Neural progenitor cell (in vitro differentiated cells): ENCODE measurements around the gene FGD4. TPM values are rescaled to one million over a fixed set of nuclear protein-coding genes. Genes with fewer than 3 reads are reported as not detected.

ENCODE experiments used
- DNase-seq: peaks from one replicate; pipeline ENCODE4 v3.0.0-alpha.2; 2016; ENCODE audit warnings: low spot score
- H2AFZ ChIP-seq: fragments of 200-600 bp; sonication (generic); replicated peaks from 2 replicates; pipeline ENCODE4 v1.6.1; 2016; ENCODE audit warnings: antibody characterized with exemption
- H3F3A ChIP-seq: fragments of 200-600 bp; sonication (generic); 2 replicates; pipeline ENCODE4 v1.6.1; 2016; ENCODE audit warnings: antibody characterized with exemption, low read depth
- H3K27ac ChIP-seq: fragments of 200-600 bp; sonication (generic); 2 replicates; pipeline ENCODE4 v1.5.1; 2016; ENCODE audit warnings: mild to moderate bottlenecking
- H3K27me3 ChIP-seq: fragments of 200-600 bp; sonication (generic); 2 replicates; pipeline ENCODE4 v1.6.1; 2016; ENCODE audit warnings: mild to moderate bottlenecking, moderate library complexity
- H3K36me3 ChIP-seq: fragments of 200-600 bp; sonication (generic); 2 replicates; pipeline ENCODE4 v1.5.1; 2016
- H3K4me1 ChIP-seq: fragments of 200-600 bp; sonication (generic); 2 replicates; pipeline ENCODE4 v1.6.1; 2016; ENCODE audit warnings: mixed run types
- H3K4me2 ChIP-seq: fragments of 200-600 bp; sonication (generic); 2 replicates; pipeline ENCODE4 v1.6.1; 2016
- H3K4me3 ChIP-seq: fragments of 200-600 bp; sonication (generic); 2 replicates; pipeline ENCODE4 v1.5.1; 2016
- H3K79me2 ChIP-seq: fragments of 200-600 bp; sonication (generic); 2 replicates; pipeline ENCODE4 v1.6.1; 2016; ENCODE audit warnings: low read depth
- H3K9ac ChIP-seq: fragments of 200-600 bp; sonication (generic); 2 replicates; pipeline ENCODE4 v1.6.1; 2016
- H3K9me3 ChIP-seq: fragments of 200-600 bp; sonication (generic); 2 replicates; pipeline ENCODE4 v1.5.1; 2016; ENCODE audit warnings: low read depth
- H4K20me1 ChIP-seq: fragments of 200-600 bp; sonication (generic); 2 replicates; pipeline ENCODE4 v1.6.1; 2016; ENCODE audit warnings: low read depth
- H3K27ac Mint-ChIP-seq: 3 replicates; pipeline ENCODE4 v1.8.0; 2021; ENCODE audit warnings: mixed read lengths
- H3K27me3 Mint-ChIP-seq: 2 replicates; pipeline ENCODE4 v1.8.0; 2022; ENCODE audit warnings: low read depth, mild to moderate bottlenecking, inconsistent platforms, moderate library complexity, mixed read lengths; ENCODE audit not compliant: insufficient read depth
- H3K36me3 Mint-ChIP-seq: 3 replicates; pipeline ENCODE4 v1.8.0; 2021; ENCODE audit warnings: mixed read lengths
- H3K4me1 Mint-ChIP-seq: 3 replicates; pipeline ENCODE4 v1.8.0; 2021; ENCODE audit warnings: mixed read lengths
- H3K4me3 Mint-ChIP-seq: 3 replicates; pipeline ENCODE4 v1.8.0; 2021; ENCODE audit warnings: mild to moderate bottlenecking, moderate library complexity, mixed read lengths
- H3K9me3 Mint-ChIP-seq: 3 replicates; pipeline ENCODE4 v1.8.0; 2020; ENCODE audit warnings: mixed read lengths
- EZH2 ChIP-seq: fragments of 200-600 bp; sonication (generic); IDR thresholded peaks from 2 replicates; pipeline ENCODE4 v1.6.1; 2017; ENCODE audit warnings: antibody characterized with exemption, mild to moderate bottlenecking, moderate library complexity
- EZH2phosphoT487 ChIP-seq: fragments of 200-600 bp; sonication (generic); IDR thresholded peaks from 2 replicates; pipeline ENCODE4 v1.6.1; 2017; ENCODE audit warnings: antibody characterized with exemption
- total RNA-seq: library from RNA; depleted of rRNA; stranded (reverse); fragments of >200 nt; gene quantifications from 2 replicates; pipeline ENCODE4 v1.2.3, GENCODE V29; 2015; ENCODE audit warnings: low replicate concordance
- TF ChIP-seq, protein P1 (sequence below): fragments of 200-600 bp; sonication (generic); IDR thresholded peaks from 2 replicates; pipeline ENCODE4 v1.5.1; 2017; ENCODE audit warnings: antibody characterized with exemption, mild to moderate bottlenecking

The FGD4 gene
- total RNA-seq, 1 donor from 2014 or later = 41.4 TPM

DNA sequence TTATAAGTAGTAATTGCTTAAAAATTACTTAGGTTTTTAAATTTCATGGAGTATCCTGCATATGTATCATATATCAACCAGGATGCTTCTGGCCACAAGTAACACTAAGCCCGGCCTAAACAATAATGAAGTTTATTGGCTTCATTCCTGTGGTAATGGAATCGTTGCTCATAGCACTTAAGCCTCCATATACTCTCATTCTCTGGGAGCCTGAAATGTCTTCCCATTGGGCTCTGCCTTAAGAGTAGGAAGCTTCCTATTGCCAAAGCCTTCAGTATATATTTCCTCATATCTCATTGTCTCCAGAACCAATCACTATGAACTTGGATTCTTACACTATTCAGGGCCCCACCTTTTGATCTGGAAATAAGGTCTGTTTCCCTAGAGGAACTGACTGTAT lies 195.9 kb downstream of the FGD4 start:
- Mint-ChIP-seq H3K9me3 (peaks cover 4% of the 10 kb centered on the region), H3K27me3 (peaks cover 3% of the 10 kb centered on the region), H3K36me3 (peaks cover 35% of the 10 kb centered on the region), H3K4me1 (peaks cover 8% of the 10 kb centered on the region), H3K27ac (no peak overlapping the region), H3K4me3 (no peak overlapping the region)
- no peaks in the 10 kb centered on the region for H3F3A ChIP-seq
- H3K4me2 ChIP-seq = no peak overlapping the region
- peaks cover 7% of the 10 kb centered on the region for H4K20me1 ChIP-seq
- H3K79me2 ChIP-seq = peaks cover 12% of the 10 kb centered on the region
- peaks cover 5% of the 10 kb centered on the region for H3K4me1 ChIP-seq
- no peak overlapping the region for H3K4me3 ChIP-seq
- DNase-seq = no peak
- no peaks in the 10 kb centered on the region for H3K27me3 ChIP-seq
- H3K9ac ChIP-seq = no peak overlapping the region
- H3K27ac ChIP-seq = no peak overlapping the region
- peaks cover 11% of the 10 kb centered on the region for H3K36me3 ChIP-seq
- H3K9me3 ChIP-seq = no peaks in the 10 kb centered on the region
- H2AFZ ChIP-seq = no peak overlapping the region
- TF ChIP-seq, protein P1, sequence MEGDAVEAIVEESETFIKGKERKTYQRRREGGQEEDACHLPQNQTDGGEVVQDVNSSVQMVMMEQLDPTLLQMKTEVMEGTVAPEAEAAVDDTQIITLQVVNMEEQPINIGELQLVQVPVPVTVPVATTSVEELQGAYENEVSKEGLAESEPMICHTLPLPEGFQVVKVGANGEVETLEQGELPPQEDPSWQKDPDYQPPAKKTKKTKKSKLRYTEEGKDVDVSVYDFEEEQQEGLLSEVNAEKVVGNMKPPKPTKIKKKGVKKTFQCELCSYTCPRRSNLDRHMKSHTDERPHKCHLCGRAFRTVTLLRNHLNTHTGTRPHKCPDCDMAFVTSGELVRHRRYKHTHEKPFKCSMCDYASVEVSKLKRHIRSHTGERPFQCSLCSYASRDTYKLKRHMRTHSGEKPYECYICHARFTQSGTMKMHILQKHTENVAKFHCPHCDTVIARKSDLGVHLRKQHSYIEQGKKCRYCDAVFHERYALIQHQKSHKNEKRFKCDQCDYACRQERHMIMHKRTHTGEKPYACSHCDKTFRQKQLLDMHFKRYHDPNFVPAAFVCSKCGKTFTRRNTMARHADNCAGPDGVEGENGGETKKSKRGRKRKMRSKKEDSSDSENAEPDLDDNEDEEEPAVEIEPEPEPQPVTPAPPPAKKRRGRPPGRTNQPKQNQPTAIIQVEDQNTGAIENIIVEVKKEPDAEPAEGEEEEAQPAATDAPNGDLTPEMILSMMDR = no peak

DNA sequence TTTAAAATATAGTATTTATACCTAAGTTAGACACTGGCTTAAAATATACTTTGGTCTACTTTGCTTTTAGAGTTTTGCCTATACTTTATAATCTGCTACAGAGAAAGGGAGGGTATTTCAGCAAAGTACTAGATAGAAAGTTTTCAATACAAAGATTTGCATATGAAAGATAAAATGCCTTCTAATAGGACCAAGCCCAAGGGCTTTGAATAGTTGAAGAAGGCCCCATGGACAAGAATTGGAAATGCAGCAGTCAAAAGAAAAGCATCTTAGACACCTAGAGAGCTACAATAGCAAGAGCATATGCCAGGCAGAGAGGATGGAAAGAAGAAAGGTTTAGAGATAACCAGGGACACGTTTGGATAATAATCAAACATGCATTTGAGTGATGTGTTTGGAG lies 196.7 kb downstream of the FGD4 start:
- TF ChIP-seq EZH2 (no peak), EZH2phosphoT487 (no peak)
- TF ChIP-seq, protein P1 = no peak
- no peak overlapping the region for H3K9ac ChIP-seq
- H3K36me3 Mint-ChIP-seq = peaks cover 34% of the 10 kb centered on the region
- H3K27me3 ChIP-seq = no peaks in the 10 kb centered on the region
- H3K9me3 Mint-ChIP-seq = peaks cover 4% of the 10 kb centered on the region
- no peak overlapping the region for H3K4me3 ChIP-seq
- H3K27ac Mint-ChIP-seq = no peak overlapping the region
- peaks cover 8% of the 10 kb centered on the region for H3K4me1 Mint-ChIP-seq
- H3K4me3 Mint-ChIP-seq = no peak overlapping the region
- DNase-seq = no peak
- no peaks in the 10 kb centered on the region for H3K9me3 ChIP-seq
- no peak overlapping the region for H2AFZ ChIP-seq
- H3K27me3 Mint-ChIP-seq = peaks cover 3% of the 10 kb centered on the region
- H3K79me2 ChIP-seq = peaks cover 12% of the 10 kb centered on the region
- H3F3A ChIP-seq = no peaks in the 10 kb centered on the region
- peaks cover 11% of the 10 kb centered on the region for H3K36me3 ChIP-seq
- H3K4me1 ChIP-seq = peaks cover 5% of the 10 kb centered on the region
- H4K20me1 ChIP-seq = no peaks in the 10 kb centered on the region
- no peak overlapping the region for H3K27ac ChIP-seq
- H3K4me2 ChIP-seq = no peak overlapping the region

DNA sequence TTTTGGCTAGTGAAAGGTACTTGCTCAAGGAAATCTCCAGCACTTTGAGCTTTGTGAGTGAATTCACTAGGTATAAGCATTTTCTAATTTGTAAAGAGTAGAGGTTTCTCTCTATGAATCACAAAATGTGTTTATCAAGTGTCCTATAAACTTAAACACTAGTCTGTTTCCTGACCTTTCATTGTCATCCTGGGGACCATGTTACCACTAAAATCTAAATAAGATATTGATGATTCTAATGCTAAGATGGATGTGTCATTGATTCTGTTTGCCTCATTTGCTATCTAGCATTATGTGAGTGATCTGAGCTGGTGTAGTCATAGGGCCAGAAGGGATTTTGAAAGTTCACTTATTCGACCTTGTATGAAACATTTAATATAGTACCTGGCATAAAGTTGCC lies 199.3 kb downstream of the FGD4 start:
- Histone ChIP-seq H3K4me3 (no peak overlapping the region), H3K27ac (no peak overlapping the region), H3K27me3 (no peaks in the 10 kb centered on the region), H3K36me3 (peaks cover 17% of the 10 kb centered on the region), H2AFZ (no peak overlapping the region), H3K9me3 (no peaks in the 10 kb centered on the region), H3K4me2 (no peak overlapping the region), H3K79me2 (peaks cover 9% of the 10 kb centered on the region), H3F3A (no peaks in the 10 kb centered on the region), H3K9ac (no peak overlapping the region), H4K20me1 (no peaks in the 10 kb centered on the region), H3K4me1 (peaks cover 5% of the 10 kb centered on the region)
- H3K27ac Mint-ChIP-seq = no peak overlapping the region
- H3K4me1 Mint-ChIP-seq = peaks cover 3% of the 10 kb centered on the region
- H3K4me3 Mint-ChIP-seq = no peak overlapping the region
- H3K27me3 Mint-ChIP-seq = peaks cover 3% of the 10 kb centered on the region
- no peak for DNase-seq
- H3K36me3 Mint-ChIP-seq = peaks cover 33% of the 10 kb centered on the region
- TF ChIP-seq EZH2 (no peak), EZH2phosphoT487 (no peak)
- TF ChIP-seq, protein P1 = no peak
- H3K9me3 Mint-ChIP-seq = peaks cover 3% of the 10 kb centered on the region

DNA sequence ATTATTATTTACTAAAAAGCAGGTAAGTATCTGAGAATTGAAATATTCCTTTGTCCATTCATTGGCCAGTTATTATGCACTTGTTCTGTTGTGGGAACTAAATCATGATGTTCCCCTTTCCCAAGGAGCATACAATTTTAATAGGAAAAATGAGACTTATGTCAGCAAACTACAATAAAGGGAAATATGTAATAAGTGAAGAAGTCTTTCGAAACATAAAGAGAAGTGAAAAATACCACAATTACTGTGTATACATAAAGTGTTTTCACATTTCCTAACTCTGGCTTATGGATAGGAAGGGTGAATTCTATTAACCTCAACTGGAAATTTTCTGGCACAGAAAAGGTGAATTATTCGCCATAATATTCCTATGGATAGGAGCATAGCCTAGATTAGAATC lies 201.3 kb downstream of the FGD4 start:
- Histone ChIP-seq H3K27ac (no peak overlapping the region), H3K9me3 (no peaks in the 10 kb centered on the region), H3K4me3 (no peak overlapping the region), H2AFZ (no peak overlapping the region), H3K79me2 (peaks cover 6% of the 10 kb centered on the region), H4K20me1 (peaks cover 5% of the 10 kb centered on the region), H3F3A (no peaks in the 10 kb centered on the region), H3K4me2 (no peak overlapping the region), H3K9ac (no peak overlapping the region), H3K36me3 (peaks cover 17% of the 10 kb centered on the region), H3K27me3 (no peaks in the 10 kb centered on the region), H3K4me1 (peaks cover 4% of the 10 kb centered on the region)
- no peak for DNase-seq
- Mint-ChIP-seq H3K27me3 (no peaks in the 10 kb centered on the region), H3K9me3 (no peaks in the 10 kb centered on the region), H3K4me3 (no peak overlapping the region), H3K36me3 (peaks cover 28% of the 10 kb centered on the region), H3K27ac (no peak overlapping the region), H3K4me1 (peaks cover 3% of the 10 kb centered on the region)
- TF ChIP-seq EZH2 = no peak
- no peak for TF ChIP-seq EZH2phosphoT487
- TF ChIP-seq, protein P1 = no peak
